Measurements from ENCODE around the gene DSCAM.

DNA sequence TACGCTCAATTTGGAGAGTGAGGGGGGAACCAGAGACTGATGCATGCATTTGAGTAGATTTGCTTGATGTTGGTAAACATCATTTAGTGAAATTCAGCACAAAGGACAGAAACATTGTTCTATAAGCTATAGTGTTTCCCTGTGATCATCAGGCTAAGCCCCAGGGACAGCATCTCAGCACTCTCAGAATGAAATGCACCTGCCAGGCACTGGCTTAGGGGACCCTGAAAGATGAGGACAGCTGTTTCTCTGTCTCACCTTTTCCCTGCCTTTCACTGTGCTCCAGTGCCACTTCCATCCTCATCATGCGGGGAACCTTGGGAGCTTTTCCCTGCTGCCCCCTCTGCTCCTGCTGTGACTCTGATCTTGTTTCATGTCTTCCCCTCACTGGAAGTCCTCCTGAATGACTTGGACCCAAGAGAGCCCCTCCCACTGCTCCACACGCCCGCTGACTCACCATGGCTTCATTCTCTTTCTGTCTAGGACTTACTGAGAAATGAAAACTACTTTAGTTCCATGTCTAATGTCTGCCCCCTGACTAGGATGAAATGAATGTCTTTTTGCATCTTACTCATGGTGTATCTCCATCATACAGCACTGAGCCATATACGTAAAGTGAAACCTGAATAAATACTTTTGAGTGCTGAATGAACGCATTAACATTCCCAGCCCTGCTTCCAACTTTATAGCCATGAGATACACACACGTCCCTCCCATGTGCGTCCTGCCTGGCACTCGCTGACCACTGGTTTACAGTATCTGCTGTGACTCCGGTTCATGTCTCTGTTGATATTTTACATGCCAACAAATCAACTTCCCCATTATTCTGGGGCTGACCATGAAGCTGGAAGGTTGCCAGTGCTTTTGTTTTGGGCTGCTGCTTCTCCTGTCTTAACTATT is 797.7 kb downstream of the DSCAM start:
- TF ChIP-seq POLR2A (IDR thresholded peaks at IDR 0.05) (no peak), POLR2AphosphoS5 (IDR thresholded peaks at IDR 0.05) (peak; percentile 76), CTCF (IDR thresholded peaks at IDR 0.05) (no peak)

Measured in gastroesophageal sphincter (tissue), 3 donors.